Fibroblast of villous mesenchyme (primary cell): Measurements from ENCODE around the gene DCTN5. TPM values are rescaled to one million over a fixed set of nuclear protein-coding genes. Genes with fewer than 3 reads are reported as not detected.
"Not testable (repeated sequence)": the region's sequence is repeated elsewhere in the genome, so short reads cannot be mapped to it uniquely, and the experiment has no call there.

ENCODE experiments used
- DNase-seq: peaks from one replicate; pipeline ENCODE4 v3.0.0-alpha.2; 2010; ENCODE audit warnings: low read depth
- H3K4me3 ChIP-seq: 2 replicates; pipeline ENCODE4 v1.5.1; 2011; ENCODE audit warnings: low read depth, mild to moderate bottlenecking, low read length
- CTCF ChIP-seq: IDR thresholded peaks from 2 replicates; pipeline ENCODE4 v1.5.1; 2012; ENCODE audit warnings: low read depth, mild to moderate bottlenecking, low read length; ENCODE audit not compliant: insufficient read depth
- total RNA-seq: library from RNA; depleted of rRNA; stranded (reverse); fragments of >200 nt; gene quantifications from 2 replicates; pipeline ENCODE4 v1.2.3, GENCODE V29; 2012

DCTN5 gene
- total RNA-seq, 1 donor, result 47.1 TPM

DNA sequence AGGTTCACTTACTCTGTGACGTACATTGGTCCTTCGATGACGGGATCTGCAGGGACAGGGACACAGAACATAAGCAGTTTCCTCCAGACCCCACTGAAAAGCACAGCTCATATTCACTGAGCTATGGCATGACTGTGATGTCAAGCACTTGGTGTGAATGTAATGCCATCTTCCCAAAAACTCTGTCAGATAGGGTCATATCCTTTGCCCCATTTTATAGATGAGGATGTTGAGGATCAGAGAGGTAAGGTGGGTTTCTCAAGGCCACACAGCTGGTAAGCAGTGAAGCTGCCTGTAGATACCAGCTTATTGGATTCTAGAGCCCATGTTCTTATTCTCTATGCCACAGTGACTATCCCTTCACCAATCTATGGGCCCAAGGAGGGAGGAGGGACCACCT lies 69.2 kb downstream of the DCTN5 start:
- no peak for TF ChIP-seq CTCF
- no peak for DNase-seq

GRCh38 chr16:23711785-23712184 lies 70.5 kb downstream of the DCTN5 start:
- no peak for TF ChIP-seq CTCF
- DNase-seq, result no peak
- no peak overlapping the region for H3K4me3 ChIP-seq

More for the DNA sequence above, 69.2 kb downstream of the DCTN5 start:
- H3K4me3 ChIP-seq, result no peak overlapping the region

GRCh38 chr16:23712976-23713375 lies 71.7 kb downstream of the DCTN5 start, which contains the start of gene ERN2:
TSS of gene ERN2 (minus strand) at chr16:23713222. CDS start at chr16:23713187, 35 bp downstream.
- no peak for TF ChIP-seq CTCF
- no peak for DNase-seq

DNA sequence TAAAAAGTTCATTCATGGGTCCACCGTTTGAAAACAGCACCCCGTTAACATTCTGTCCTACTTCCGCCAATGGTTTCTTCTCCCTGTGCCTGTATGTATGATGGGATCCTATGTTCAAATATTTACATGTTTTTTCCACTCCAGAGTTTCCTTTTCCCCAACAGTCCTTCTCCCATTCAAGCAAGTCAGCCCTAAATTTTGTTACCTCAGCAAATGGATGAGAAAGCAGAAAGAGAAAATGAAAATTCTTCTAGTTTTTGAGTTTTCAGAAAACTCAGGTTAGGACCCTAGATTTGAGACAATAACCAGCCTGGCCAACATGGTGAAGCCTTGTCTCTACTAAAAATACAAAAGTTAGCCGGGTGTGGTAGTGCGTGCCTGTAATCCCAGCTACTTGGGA lies 75.2 kb downstream of the DCTN5 start:
- DNase-seq, result no peak
- no peak for TF ChIP-seq CTCF
- no peak overlapping the region for H3K4me3 ChIP-seq

More at GRCh38 chr16:23712976-23713375, 71.7 kb downstream of the DCTN5 start, which contains the start of gene ERN2:
- no peak within 1 kb of the TSS for H3K4me3 ChIP-seq

GRCh38 chr16:23722613-23723240 lies 81.5 kb downstream of the DCTN5 start:
- not testable (repeated sequence) for DNase-seq

GRCh38 chr16:23724096-23724784 lies 83.0 kb downstream of the DCTN5 start:
- TF ChIP-seq CTCF, result no peak
- H3K4me3 ChIP-seq, result no peak overlapping the region
- peak; percentile 27 for DNase-seq

More at GRCh38 chr16:23722613-23723240, 81.5 kb downstream of the DCTN5 start:
- H3K4me3 ChIP-seq, result not testable (repeated sequence)

DNA sequence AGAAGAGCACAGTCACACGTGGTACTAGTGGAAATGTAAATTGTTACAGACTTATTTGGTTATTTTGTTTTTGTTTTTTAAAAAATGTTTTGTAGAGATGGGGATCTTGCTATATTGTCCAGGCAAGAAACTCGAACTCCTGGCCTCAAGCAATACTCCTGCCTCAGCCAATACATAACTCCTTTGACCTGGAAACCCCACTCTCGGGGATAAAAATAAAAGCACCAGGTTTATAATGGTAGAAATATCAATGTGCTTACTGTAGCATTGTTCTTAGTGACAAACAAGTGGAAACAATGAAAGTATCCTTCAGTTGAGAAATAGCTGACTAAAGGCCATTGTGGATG lies 83.5 kb downstream of the DCTN5 start:
- no peak overlapping the region for H3K4me3 ChIP-seq
- no peak for DNase-seq
- TF ChIP-seq CTCF, result no peak
